ENCODE data around the gene RERG.

- TF ChIP-seq, protein P1, sequence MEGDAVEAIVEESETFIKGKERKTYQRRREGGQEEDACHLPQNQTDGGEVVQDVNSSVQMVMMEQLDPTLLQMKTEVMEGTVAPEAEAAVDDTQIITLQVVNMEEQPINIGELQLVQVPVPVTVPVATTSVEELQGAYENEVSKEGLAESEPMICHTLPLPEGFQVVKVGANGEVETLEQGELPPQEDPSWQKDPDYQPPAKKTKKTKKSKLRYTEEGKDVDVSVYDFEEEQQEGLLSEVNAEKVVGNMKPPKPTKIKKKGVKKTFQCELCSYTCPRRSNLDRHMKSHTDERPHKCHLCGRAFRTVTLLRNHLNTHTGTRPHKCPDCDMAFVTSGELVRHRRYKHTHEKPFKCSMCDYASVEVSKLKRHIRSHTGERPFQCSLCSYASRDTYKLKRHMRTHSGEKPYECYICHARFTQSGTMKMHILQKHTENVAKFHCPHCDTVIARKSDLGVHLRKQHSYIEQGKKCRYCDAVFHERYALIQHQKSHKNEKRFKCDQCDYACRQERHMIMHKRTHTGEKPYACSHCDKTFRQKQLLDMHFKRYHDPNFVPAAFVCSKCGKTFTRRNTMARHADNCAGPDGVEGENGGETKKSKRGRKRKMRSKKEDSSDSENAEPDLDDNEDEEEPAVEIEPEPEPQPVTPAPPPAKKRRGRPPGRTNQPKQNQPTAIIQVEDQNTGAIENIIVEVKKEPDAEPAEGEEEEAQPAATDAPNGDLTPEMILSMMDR (IDR thresholded peaks at IDR 0.05) = no peak
- no peak for TF ChIP-seq POLR2A (IDR thresholded peaks at IDR 0.05)
These were observed 20.6 kb downstream of the RERG start for GRCh38 chr12:15200641-15201040.

All from uterus (tissue), 2 donors.